Measurements from ENCODE around the gene RFX5. TPM values are rescaled to one million over a fixed set of nuclear protein-coding genes. Genes with fewer than 3 reads are reported as not detected.
"Not testable (repeated sequence)": the region's sequence is repeated elsewhere in the genome, so short reads cannot be mapped to it uniquely, and the experiment has no call there.

RFX5 gene
- 10 to 100 TPM; 55.6 to 55.7 TPM for total RNA-seq

DNA sequence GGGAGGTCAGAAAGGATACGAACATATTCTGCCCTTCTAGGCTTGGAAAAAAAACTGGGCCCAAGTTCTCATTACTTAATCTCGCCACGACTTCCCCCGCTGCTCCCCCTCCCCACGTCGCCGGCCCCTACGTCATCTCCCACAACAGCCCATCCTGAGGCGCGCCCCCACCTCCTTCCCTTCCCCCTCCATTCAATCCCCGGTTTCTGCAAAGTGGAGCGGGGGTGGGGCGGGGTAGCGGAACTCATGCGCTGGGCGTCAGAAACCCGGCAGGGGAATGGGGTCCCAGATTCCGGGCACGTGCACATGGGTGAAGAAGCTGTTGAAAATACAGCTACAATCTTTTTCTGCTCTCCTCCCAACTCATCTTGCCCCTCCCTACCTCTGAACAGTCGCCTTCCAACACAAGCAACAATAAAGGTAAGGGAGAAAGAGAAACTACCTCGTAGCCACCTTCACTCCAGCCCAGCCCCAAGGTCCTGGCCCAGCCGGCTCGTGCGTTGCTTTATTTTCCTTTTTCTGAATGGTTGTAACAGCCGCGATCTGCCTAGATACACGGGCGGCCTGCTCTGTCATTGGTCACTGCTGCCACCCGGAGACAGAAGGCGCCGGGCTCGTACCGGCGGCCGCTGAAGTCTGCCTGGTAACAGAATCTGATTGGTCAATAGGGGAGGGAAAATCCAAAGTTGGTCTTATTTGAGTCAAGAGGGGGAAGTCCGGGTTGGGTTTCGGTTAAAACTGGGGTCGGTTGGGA is at the start of gene RFX5:
TSS of gene RFX5 (minus strand) at position 484 of the 754 bp plus-strand sequence. CDS start 932 bp downstream, outside the sequence.
- CTCF ChIA-PET: interaction anchor here (1.1 kb wide), 1 partner anchor 247 kb away, joined by 3 read pairs; no protein-coding TSS in a partner anchor

DNA sequence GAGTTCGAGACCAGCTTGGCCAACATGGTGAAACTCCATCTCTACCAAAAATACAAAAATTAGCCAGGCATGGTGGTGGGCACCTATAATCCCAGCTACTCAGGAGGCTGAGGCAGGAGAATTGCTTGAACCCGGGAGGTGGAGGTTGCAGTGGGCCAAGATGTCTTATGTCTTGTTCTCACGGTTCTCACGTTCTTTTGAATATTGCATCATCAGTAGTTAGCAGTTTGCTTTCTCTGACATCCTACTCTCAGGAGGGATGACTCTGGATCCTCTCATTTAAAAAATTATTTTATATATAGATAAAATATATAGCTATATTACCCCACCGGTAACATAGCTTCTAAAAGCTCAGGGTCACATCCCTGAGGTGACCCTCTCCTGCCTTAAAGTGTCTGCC is 49.2 kb upstream of the RFX5 start:
- ChIA-PET CTCF (interaction anchor here (0.6 to 1.8 kb wide), 3 partner anchors 9 to 56 kb away, joined by 3 to 7 read pairs (median 6); no protein-coding TSS in a partner anchor), POLR2A (interaction anchor here (0.6 to 1.3 kb wide), 3 partner anchors 22 to 51 kb away, joined by 3 read pairs; no protein-coding TSS in a partner anchor)
- H3K4me3 Mint-ChIP-seq; H3K27ac Mint-ChIP-seq; H3K9me3 Mint-ChIP-seq; DNase-seq; H3K27me3 Mint-ChIP-seq; ATAC-seq; intact Hi-C loops (cut with micrococcal nuclease): not testable (repeated sequence)
- H3K36me3 Mint-ChIP-seq (ENCODE audit: low read depth): peaks cover 14% of the 10 kb centered on the region
- H3K4me1 Mint-ChIP-seq (ENCODE audit: low read depth): peaks cover 13% of the 10 kb centered on the region

More for the DNA sequence above, at the start of gene RFX5:
- intact Hi-C loops (cut with micrococcal nuclease): no loop called here
- ATAC-seq (peak; percentile 96), DNase-seq (peak; percentile 97)
- Mint-ChIP-seq H3K4me3 (peak within 1 kb of the TSS; percentile 96), H3K9me3 (no peaks in the 10 kb centered on the region), H3K27me3 (no peaks in the 10 kb centered on the region), H3K27ac (peak within 1 kb of the TSS; percentile 94), H3K4me1 (ENCODE audit: low read depth) (peaks cover 30% of the 10 kb centered on the region), H3K36me3 (ENCODE audit: low read depth) (peaks cover 27% of the 10 kb centered on the region)
- POLR2A ChIA-PET: interaction anchor here (0.7 to 1.6 kb wide), 9 partner anchors 9 to 66 kb away, joined by 3 to 6 read pairs (median 3); partner anchors contain the start of gene ZNF687
- no peak for TF ChIP-seq CTCF (IDR thresholded peaks at IDR 0.05)

DNA sequence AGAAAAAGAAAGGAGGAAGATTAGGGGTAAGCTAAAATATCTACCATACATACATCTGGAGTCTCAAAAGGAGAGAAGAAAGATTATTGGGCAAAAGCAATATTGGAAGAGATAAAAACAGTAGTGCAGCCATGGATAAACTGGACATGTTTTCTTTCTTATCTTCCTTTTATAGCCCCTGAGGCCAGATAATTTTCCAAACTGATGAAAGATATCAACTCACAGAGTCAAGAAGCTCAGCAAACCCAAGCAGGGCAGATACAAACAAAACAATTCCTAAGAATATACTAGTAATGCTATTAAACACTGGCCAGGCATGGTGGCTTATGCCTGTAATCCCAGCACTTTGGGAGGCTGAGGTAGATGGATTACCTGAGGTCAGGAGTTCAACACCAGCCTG is 46.5 kb upstream of the RFX5 start:
- Mint-ChIP-seq H3K4me3 (no peak overlapping the region), H3K27ac (no peak overlapping the region), H3K36me3 (ENCODE audit: low read depth) (no peaks in the 10 kb centered on the region), H3K4me1 (ENCODE audit: low read depth) (peaks cover 1% of the 10 kb centered on the region), H3K9me3 (no peaks in the 10 kb centered on the region), H3K27me3 (peaks cover 1% of the 10 kb centered on the region)
- ChIA-PET CTCF (no interaction called here), POLR2A (interaction anchor here (0.7 kb wide), 1 partner anchor 26 kb away, joined by 4 read pairs; no protein-coding TSS in a partner anchor)
- ATAC-seq (no peak), DNase-seq (no peak)
- TF ChIP-seq CTCF (IDR thresholded peaks at IDR 0.05): no peak
- intact Hi-C loops (cut with micrococcal nuclease): no loop called here

- Mint-ChIP-seq H3K27me3 (peaks cover 1% of the 10 kb centered on the region), H3K4me3 (no peak overlapping the region), H3K9me3 (no peaks in the 10 kb centered on the region), H3K27ac (no peak overlapping the region), H3K36me3 (ENCODE audit: low read depth) (no peaks in the 10 kb centered on the region), H3K4me1 (ENCODE audit: low read depth) (no peaks in the 10 kb centered on the region)
- no peak for DNase-seq
- POLR2A ChIA-PET: no interaction called here
- intact Hi-C loops (cut with micrococcal nuclease): no loop called here
- CTCF ChIA-PET: no interaction called here
- no peak for TF ChIP-seq CTCF (IDR thresholded peaks at IDR 0.05)
- no peak for ATAC-seq
These were observed 44.1 kb upstream of the RFX5 start for GRCh38 chr1:151391079-151391563.

DNA sequence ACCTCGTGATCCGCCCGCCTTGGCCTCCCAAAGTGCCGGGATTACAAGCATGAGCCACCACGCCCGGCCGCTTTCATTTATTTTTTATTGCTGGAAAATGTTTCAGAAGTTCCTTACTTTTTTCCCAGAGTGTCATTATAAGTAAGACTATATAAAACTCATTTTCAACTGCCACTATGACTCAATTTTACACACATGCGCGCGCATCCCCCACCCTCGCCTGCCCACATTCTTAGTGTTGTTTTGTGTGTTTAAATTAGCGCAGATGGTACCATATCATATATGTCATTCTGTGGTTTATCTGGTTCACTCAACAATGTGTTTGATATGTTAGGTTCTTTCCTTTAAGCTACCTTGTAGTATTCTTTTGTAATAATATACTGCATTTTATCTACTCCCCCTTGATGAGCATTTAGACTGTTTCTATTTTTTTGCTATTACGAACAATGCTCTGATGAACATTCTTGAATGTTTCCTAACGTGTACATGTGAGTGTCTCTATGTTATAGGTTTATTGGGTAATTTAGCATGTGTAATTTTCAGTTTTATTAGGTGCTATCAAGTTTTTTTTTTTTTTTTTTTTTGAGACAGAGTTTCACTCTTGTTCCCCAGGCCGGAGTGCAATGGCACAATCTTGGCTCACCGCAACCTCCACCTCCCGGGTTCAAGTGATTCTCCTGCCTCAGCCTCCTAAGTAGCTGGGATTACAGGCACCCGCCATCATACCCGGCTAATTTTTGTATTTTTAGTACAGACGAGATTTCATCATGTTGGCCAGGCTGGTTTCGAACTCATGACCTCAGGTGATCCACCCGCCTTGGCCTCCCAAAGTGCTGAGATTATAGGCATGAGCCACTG is 43.4 kb upstream of the RFX5 start:
- CTCF ChIA-PET; ATAC-seq; H3K9me3 Mint-ChIP-seq; H3K4me3 Mint-ChIP-seq; DNase-seq; H3K36me3 Mint-ChIP-seq (ENCODE audit: low read depth); POLR2A ChIA-PET; H3K27ac Mint-ChIP-seq; H3K4me1 Mint-ChIP-seq (ENCODE audit: low read depth); intact Hi-C loops (cut with micrococcal nuclease); H3K27me3 Mint-ChIP-seq: not testable (repeated sequence)
